T-helper 1 cell treated with Interleukin-12 subunit alpha and Interleukin-12 subunit beta and Interleukin-4 antibody, amounts not matched to agents 30 ng/mL and 1 ng/mL, for 36 hours (primary cell): ENCODE results near the gene CFP. TPM values are rescaled to one million over a fixed set of nuclear protein-coding genes. Genes with fewer than 3 reads are reported as not detected.
"Not testable (repeated sequence)": the region's sequence is repeated elsewhere in the genome, so short reads cannot be mapped to it uniquely, and the experiment has no call there.

ENCODE experiments used
- intact Hi-C: fragments of 100-400 bp; cut with micrococcal nuclease; formaldehyde crosslinking; loops from one replicate; pipeline ENCODE4 v1.15.1; 2024
- total RNA-seq: library from RNA; stranded (reverse); gene quantifications from 2 replicates; pipeline ENCODE4 v1.2.3, GENCODE V29; 2022

CFP gene
- total RNA-seq, 1 donor from 2014 or later: 26.9 TPM

DNA sequence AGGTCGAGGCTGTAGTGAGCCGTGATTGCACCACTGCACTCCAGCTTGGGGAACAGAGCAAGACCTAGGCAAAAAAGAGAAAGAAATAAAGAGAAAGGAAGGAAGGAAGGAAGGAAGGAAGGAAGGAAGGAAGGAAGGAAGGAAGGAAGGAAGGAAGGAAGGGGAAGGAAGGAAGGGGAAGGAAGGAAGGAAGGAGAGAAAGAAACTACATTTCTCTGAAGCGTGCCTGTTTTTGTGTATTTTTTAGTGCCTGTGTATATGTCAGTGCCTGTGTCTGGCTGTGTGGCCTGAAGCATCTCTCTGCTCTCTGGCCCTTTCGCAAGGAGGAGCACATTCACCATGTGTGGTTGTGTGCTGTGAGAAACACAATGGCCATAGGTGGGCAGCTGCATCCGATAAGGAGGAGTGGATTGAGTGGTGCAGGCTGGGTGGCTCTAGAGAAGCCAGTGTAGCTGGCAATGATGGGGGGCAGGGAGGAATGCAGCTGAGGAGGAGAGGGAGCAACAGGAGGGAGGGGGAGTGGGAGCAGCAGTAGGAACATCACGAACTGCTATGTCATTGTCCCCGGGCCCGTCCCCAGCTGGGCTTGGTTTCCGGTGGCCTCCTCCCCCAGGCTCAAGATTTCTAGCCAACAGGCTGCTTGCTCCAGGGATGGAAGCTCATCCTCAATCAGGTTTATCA lies 21.5 kb downstream of the CFP start:
- intact Hi-C loops: no loop called here

DNA sequence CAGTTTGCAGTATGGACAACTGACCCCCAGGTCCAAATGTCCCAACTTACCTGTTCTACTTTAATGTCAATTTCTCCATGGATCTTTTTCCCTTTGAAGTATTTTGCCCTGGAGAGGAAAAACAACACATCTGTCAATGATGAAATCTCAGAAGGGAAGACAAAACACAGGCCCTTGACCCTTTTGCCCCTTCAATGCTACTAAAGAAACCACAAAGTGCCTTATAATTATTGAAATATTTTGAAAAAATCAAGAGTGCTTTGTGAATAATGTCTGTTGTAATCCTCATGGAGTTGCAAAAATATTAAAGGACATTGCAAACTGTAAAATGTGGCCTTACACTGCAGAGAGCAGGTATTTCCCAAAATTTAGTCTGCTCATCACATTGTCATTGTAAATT lies 22.6 kb downstream of the CFP start:
- intact Hi-C loops: no loop called here

DNA sequence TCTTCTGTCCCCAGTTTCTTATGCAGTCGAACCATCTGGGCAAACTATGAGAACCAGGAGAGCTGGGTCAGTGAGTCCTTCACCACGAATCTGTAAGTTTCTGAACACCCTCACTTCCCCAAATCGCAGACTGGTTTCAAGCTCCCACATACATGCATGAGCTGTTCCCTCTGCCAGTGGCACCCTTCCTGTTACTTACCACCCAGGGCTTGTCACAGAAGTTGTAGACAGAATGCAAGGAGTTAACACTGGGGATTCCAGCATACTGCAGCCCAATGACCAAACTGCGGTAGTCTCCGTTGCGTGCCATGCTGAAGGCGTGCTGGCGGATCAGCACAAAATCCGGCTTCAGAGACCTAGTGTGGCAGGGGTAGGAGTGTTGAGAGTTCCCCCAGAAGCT lies 24.7 kb downstream of the CFP start:
- intact Hi-C loops: no loop called here

DNA sequence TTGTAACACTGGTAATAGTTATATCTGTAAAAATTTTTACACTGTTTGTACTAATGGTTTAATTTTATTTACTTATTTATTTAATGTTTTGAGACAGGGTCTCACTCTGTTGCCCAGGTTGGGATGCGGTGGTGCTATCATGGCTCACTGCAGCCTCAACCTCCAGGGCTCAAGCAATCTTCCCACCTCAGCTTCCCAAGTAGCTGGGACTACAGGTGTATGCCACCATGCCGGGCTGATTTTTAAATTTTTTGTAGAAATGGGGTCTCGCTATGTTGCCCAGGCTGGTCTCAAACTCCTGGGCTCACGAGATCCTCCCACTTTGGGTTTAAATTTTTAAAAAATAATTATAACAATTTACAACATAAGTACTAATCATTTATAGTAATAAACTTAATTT lies 26.6 kb downstream of the CFP start:
- intact Hi-C loops: not testable (repeated sequence)

DNA sequence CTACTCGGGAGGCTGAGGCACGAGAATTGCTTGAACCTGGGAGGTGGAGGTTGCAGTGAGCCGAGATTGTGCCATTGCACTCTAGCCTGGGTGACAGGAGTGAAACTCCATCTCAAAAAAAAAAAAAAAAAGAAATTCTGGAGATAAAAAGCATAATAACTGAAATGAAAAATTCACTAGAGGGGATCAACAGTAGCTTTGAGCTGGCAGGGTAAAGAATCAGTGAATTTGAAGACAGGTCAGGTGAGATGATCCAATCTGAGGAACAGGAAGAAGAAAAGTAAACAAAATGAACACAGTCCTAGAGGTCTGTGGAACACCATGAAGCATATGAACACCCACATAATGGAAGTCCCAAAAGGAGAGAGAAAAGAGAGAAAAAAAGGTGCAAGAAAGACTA lies 32.5 kb downstream of the CFP start:
- intact Hi-C loops: no loop called here

DNA sequence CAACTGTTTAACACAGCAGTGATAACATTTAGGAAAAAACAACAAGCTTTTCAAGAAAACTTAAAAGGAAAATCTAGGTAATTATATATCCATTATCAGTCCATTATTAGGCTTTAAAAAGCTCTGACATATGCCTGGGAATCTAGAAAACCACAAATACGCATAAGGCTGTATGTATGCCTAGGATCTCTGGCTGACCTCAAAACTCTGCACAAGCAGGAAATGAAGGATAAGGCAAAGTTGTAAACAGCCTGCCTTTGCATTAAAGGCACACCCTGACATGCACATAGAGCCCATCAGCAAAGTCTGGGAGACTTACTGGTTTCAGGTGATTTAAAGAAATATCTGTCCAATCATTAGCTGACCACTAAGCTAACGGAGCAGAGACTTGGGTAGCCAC lies 33.5 kb downstream of the CFP start:
- intact Hi-C loops: no loop called here

DNA sequence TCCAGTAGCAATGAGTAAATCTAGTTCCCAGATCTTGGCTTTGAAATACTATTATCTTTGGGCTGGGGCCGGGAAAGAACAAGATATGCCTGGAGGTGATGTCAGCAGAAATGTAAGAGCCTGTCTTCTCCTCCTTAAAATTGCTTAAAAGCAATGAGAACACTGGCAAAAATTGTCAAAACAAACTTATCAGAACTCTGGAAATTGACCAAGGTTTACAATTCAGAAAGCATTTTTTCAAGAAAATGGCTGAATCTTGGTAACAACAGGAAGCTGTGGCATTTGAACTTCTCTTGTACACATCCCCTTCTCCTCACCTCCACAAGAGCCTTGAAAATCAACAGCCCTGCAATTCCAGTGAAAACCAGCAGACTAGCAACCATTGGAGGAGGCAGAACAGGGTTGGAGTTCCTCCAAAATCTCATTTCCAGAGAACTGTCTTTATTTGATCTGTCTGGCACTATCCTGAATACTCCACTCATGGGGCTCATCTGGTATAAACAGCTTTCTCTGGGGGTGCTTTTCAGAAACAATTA lies 33.9 kb downstream of the CFP start:
- intact Hi-C loops: no loop called here

DNA sequence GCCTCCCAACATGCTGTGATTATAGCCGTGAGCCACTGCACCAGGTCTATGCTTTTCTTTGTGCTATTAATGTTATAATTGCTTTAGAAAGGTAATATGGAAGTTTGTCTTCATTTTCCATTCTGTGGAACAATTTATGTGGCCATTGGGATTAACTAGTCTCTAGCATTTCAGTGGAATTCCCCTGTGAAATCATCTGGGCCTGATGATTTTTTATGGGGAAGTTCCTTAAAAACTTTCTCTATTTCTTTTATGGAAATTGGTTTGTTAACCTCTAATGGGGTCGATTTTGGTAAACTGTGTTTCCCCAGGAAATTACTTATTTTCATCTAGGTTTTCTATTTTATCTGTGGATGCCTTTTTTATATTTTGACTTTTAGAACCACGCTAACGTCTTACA lies 36.2 kb downstream of the CFP start:
- intact Hi-C loops: no loop called here

DNA sequence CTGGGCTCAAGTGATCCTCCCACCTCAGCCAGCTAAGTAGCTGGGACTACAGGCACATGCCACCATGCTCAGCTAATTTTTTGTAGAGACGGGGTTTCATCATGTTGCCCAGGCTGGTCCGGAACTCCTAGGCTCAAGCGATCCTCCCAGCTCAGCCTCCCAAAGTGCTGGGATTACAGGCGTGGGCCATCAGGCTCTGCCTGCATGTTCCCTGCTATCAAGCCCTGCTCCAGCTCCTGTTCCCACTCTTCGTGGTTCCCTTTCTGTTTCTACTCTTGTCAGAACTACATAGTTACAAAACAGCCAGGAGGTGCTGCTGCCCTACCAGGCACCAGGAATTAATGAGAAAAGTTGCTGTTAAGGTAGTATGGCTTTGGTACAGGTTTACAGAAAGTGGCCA lies 38.7 kb downstream of the CFP start:
- intact Hi-C loops: no loop called here

DNA sequence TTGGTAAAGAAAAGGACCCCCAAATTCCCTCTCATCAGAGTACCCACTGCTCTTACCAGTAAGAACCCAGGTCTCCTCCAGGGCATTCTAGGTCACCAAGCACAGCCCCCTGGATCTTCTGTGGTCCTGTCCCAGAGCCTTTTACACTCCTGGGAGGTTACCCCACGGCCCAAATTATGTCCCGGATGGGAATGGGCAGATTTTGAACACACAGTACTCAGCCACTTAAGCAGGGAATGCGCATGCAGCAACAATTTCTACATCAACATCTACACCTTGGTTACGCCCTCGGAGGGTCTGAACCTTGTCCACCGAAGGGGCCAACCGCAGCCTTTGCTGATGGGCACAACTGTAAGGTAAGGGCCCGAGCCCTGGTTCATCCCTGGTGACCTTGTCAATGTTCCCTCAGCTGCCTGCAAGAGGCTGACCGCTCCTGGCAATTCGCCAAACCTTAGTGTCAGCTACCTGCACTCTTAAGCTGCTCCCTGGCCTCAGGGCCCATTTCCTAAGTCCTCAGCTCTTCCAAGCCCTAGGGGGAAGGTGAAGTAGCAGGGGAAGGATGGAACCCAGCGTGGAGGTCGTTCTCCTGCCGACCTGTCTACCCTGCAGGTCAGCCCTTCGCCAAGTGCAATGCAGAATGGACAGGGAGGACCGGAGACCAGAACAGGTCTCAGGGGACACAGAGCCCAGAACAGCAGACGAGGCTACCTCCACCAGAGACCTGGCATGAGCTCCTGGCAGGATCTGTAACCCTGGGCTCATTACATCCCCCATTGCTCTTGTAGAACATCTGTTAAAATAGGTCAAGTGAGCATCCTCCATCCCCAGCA lies 41.6 kb downstream of the CFP start:
- intact Hi-C loops: no loop called here

DNA sequence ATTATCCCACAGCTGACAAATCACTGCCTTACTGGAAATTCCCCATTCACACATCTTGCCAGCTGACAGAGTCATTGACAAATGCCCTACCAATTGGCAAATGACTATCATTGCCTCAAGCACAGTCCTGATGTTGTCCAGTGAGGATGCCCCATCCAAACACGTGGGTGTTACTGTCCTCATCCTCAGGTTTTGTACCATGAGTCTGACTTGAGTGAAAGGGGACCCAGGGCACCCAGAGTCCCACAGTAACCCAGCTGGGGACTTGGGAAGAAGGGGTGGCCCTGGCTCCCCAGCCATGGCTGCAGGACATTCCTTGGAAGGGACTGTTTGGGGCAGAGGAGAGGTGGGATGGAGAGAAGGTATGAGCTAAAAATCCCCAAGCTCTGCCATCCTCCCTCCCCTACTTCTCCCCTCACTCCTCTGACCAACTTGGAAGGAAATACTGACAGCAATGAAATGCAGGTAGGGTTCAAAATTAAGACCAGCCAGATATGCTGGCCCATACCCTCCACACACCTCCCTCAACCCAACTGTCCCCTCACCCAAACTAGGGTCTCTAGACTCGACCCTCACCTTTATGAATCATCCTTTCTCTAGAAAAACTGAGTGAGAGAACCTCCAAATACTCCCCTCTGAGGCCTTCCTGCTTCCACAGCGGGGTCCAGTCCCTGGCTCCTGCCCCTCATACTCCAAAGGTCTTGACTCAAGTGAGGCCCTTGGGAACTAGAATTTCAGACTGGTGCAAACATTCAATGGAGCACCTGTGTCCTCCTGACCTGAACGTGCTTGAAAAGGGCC lies 42.4 kb downstream of the CFP start:
- intact Hi-C loops: no loop called here

DNA sequence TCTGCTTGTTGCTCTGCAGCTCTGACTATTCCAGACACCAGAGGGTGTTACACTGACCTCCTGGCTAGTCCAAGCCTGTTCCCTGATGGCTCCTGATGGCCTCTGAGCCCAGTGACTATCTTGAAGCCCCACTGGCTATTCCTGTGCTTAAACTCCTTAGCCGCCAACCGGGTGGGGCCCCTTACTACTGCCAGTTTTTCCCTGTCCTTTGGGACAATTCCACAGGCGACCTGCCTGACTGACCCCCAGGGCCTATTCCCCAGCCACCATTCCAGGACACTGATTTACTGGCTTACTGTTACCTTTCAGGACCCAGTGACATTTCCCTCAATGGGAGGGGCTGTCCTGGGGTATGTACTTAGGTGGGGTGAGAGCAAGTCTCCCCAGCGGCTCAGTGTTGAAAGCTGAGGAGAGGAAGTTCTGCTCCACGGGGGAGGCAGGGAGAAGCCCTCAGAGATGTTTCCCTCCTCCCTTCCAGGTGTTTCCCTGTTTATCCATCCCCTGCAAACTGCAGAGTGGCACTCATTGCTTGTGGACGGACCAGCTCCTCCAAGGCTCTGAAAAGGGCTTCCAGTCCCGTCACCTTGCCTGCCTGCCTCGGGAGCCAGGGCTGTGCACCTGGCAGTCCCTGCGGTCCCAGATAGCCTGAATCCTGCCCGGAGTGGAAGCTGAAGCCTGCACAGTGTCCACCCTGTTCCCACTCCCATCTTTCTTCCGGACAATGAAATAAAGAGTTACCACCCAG lies 43.5 kb downstream of the CFP start:
- intact Hi-C loops: no loop called here

DNA sequence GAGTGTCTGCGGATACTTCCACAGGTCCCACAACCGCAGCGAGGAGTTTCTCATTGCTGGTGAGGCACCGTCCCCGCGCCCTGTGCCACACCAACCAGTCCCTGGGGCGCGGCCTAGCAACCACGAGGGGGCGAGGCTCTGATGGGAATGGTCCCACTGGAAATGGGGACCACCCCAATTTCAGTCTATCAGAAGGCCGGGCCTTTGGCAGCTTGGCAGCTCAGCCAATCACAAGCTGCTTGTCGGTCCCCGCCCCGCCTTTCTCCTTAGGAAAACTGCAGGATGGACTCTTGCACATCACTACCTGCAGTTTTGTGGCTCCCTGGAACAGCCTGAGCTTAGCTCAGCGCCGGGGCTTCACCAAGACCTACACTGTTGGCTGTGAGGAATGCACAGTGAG lies 44.5 kb downstream of the CFP start:
- intact Hi-C loops: no loop called here

DNA sequence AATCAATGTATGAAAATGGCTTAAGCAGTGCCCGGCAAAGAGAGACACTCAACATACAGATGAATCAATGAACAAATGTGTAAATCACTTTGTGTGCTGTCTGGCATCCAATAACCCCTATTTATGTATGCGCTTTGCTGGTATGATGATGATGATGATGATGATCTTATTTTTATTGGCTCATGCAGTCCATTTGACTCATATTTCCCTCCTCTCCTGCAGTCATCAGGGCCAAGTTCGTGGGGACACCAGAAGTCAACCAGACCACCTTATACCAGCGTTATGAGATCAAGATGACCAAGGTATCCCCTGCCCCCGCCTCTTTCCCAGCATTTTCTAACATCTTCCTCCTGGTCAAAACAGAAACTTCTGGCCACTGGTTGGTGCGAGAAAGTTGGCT lies 45.0 kb downstream of the CFP start:
- intact Hi-C loops: no loop called here

DNA sequence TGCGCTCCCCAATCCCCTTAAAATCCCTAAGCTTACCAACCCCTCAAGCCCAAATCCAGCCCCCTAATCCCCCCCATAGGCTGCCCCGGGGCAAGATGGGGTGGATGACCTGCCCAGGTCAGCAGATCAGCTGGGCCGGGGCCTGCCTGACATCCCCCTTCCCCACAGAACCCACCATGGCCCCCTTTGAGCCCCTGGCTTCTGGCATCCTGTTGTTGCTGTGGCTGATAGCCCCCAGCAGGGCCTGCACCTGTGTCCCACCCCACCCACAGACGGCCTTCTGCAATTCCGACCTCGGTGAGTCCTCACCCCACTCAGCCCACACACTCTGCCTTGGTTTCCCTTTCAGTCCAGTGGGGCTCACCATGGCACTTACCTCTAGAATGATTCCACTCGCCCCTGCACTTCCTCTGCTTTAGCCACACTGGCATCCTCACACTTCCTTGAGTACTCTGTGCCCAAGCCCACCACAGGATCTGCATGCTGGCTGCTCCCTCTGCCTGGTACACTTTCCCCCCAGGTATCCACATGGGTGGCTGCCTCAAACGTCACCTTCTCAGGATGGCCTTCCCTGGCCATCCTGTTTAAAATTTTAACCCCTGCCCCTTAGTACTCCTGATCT lies 46.4 kb downstream of the CFP start:
- intact Hi-C loops: loop anchor here (2.0 kb wide), 1 partner anchor 75 kb away; the partner anchor contains the start of gene UXT

DNA sequence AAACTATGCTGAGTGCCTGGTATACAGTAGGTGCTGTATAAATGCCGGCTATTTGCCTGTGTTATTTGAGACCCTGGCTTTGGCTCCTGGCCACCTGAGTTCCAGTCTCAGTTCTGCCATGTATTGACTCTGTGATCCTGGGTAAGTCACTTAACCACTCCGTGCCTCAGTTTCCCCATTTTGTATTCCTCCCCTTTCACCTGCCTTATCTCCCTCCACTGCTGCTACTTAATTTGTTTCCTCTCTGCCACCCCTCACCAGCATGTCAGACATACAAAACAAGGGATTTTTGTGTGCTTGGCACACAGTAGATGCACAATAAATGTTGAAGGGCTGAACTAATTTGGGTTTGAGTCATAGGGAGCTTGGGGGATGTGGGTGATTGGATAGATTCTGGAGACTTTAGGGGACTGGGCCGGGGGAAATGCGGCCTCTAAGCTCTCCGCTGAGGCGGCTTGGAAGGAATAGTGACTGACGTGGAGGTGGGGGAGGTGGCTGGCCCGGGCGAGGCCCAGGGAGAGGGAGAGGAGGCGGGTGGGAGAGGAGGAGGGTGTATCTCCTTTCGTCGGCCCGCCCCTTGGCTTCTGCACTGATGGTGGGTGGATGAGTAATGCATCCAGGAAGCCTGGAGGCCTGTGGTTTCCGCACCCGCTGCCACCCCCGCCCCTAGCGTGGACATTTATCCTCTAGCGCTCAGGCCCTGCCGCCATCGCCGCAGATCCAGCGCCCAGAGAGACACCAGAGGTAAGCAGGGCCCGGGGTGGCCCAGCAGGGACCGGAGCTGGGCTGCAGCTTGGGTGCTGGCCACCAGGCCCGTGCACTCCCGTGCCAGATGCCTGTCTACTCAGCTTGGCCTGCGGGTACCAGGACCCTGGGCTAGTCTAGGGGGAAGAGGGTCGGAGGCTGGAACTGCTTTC lies 47.7 kb downstream of the CFP start, which contains the start of gene TIMP1:
Gene TIMP1 (plus strand): TSS at position 706 of the 917 bp plus-strand sequence. CDS start 980 bp downstream, outside the sequence.
- intact Hi-C loops: loop anchor here (1.0 to 2.0 kb wide), 8 partner anchors 21 to 389 kb away; partner anchors contain the start of genes ARAF, ELK1, SYN1 and UBA1

DNA sequence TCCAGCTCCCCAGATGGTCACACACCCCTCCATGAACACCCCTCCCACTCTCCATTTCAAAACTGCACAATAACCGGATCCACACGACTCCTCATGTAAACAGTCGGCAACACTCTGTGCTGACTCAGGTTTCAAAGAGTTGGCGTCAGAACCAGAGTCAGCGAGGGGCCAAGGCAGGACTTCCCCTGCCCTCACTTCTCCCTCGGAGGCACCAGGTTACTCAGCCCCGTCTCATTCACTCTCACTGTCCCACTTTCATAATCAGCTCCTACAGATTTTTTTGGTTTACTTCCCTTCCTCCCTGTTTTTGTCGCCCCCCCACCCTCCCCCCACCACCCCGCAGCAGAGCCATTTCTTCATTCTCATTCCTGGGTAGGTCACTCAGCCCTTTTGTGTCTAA lies 50.2 kb downstream of the CFP start:
- intact Hi-C loops: no loop called here

DNA sequence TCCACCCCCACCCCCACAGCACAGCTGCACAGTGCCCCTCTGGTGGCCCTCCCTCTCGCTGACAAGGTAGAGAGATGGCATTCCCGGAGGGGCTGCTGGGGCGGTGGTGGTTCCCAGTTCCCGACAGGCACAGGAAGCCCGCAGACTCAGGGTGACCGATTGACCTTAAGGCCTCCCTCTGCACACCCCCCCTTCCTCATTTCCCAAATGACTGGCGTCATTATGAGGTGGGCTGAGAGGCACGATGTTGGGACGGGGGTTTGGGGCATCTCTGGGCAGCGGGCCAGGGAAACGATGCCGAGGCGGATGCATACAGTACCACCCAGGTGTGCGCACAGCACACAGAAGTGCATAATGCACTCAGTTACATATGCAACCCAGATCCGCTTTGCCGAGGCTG lies 51.0 kb downstream of the CFP start:
- intact Hi-C loops: no loop called here

DNA sequence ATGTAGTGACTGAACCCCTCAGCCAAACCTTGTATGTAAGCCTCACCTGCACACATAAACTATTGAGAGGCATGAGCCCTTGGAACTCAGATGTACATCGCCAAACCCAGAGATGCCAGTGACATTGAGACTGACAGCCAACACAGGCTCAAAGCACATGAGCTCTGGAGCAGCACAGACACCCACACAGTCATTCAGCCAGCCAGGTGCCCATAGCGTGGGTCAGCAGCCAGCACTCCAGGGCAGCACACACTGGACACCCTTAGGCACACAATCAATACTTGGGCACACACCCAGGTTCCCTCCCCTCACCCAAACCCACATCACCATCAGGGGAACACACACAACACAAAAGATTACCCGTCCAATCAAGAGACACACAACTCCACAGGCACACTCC lies 51.8 kb downstream of the CFP start:
- intact Hi-C loops: no loop called here
